Fibroblast of pulmonary artery (primary cell): ENCODE results near the gene OGDH.
A peak's percentile ranks its signal among the peaks of the same experiment; 100 is the strongest.
"Not testable (repeated sequence)": the region's sequence is repeated elsewhere in the genome, so short reads cannot be mapped to it uniquely, and the experiment has no call there.

ENCODE experiments used
- DNase-seq: peaks from one replicate; pipeline ENCODE4 v3.0.0-alpha.2; 2010; ENCODE audit warnings: low read depth
- H3K4me3 ChIP-seq: replicated peaks from 2 replicates; pipeline ENCODE4 v1.5.1; 2011; ENCODE audit warnings: low read depth, mild to moderate bottlenecking, control low read depth, low read length, moderate library complexity
- TF ChIP-seq, protein P1 (sequence below): IDR thresholded peaks from 2 replicates; pipeline ENCODE4 v1.5.1; 2011; ENCODE audit warnings: mild to moderate bottlenecking, control low read depth, low read length, inconsistent platforms; ENCODE audit errors: missing control alignments

Gene OGDH

DNA sequence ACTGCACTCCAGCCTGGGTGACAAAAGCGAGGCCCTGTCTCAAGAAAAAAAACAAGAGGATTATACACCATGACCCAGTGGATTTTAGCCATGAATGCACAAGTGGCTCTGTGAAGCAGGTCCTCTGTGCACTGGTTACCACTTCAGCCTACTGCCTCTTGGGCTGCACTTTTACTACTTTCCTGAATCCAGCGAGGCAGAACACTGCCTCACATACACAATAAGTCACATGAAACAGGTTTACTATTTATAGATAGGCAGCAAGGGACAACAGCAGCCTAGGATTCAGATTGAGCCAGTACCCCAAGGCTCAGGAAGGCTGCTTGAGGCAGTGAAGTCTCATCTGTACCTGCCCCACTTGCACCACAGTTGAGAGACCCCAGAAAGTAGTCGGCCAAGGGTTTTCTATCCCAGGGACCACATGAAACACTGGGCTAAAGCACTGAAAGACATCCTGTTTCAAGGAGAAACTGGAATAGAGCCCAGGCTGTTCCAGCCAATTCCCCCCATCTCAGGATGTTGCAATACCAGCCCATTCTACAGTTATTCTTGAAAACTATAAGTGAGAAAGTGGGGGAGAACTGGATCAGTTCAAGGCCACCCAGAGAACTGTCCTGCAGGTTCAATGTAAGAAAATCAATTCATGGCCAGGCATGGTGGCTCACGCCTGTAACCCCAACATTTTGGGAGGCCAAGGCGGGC is 10.3 kb upstream of the OGDH start:
- DNase-seq, result peak; percentile 74
- H3K4me3 ChIP-seq, result no peak overlapping the region
- TF ChIP-seq, protein P1, sequence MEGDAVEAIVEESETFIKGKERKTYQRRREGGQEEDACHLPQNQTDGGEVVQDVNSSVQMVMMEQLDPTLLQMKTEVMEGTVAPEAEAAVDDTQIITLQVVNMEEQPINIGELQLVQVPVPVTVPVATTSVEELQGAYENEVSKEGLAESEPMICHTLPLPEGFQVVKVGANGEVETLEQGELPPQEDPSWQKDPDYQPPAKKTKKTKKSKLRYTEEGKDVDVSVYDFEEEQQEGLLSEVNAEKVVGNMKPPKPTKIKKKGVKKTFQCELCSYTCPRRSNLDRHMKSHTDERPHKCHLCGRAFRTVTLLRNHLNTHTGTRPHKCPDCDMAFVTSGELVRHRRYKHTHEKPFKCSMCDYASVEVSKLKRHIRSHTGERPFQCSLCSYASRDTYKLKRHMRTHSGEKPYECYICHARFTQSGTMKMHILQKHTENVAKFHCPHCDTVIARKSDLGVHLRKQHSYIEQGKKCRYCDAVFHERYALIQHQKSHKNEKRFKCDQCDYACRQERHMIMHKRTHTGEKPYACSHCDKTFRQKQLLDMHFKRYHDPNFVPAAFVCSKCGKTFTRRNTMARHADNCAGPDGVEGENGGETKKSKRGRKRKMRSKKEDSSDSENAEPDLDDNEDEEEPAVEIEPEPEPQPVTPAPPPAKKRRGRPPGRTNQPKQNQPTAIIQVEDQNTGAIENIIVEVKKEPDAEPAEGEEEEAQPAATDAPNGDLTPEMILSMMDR, result peak; percentile 8

DNA sequence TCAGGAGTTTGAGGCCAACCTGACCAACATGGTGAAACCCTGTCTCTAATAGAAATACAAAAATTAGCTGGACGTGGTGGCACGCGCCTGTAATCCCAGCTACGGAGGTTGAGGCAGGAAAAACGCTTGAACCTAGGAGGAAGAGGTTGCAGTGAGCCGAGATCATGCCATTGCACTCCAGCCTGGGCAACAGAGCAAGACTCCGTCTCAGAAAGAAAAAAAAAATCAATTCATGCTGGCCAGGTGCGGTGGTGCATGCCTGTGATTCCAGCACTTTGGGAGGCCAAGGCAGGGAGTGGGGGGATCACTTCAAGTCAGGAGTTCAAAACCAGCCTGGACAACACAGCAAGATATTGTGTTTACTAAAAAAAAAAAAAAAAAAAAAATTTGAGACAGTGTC is 9.2 kb upstream of the OGDH start:
- not testable (repeated sequence) for DNase-seq, H3K4me3 ChIP-seq

DNA sequence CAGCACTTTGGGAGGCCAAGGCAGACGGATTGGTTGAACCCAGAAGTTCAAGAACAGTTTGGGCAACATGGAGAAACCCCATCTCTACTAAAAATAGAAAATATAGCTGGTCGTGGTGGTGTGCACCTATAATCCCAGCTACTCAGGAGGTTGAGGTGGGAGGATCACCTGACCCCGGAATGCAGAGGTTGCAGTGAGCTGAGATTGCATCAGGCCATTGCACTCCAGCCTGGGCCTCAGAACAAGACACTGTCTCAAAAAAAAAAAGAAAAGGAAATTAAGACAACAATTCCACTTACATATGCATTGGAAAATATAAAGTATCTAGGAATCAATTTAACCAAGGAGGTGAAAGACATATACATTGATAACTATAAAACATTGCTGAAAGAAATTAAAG is 7.2 kb upstream of the OGDH start:
- no peak for DNase-seq
- TF ChIP-seq, protein P1, result no peak
- no peak overlapping the region for H3K4me3 ChIP-seq

DNA sequence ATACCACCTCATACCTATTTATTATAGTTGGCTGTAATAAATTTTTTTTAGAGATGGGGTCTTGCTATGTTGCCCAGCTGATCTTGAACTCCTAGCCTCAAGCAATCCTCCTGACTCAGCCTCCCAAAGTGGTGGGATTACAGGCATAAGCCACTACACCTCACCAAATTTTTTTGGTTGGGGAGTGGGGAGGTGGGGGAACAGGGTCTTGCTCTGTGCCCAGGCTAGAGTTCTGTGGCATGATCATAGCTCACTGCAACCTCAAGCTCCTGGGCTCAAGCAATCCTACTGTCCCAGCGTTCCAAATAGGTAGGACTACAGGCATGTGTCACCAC is 3.9 kb upstream of the OGDH start:
- no peak for DNase-seq
- TF ChIP-seq, protein P1, result no peak
- no peak overlapping the region for H3K4me3 ChIP-seq

DNA sequence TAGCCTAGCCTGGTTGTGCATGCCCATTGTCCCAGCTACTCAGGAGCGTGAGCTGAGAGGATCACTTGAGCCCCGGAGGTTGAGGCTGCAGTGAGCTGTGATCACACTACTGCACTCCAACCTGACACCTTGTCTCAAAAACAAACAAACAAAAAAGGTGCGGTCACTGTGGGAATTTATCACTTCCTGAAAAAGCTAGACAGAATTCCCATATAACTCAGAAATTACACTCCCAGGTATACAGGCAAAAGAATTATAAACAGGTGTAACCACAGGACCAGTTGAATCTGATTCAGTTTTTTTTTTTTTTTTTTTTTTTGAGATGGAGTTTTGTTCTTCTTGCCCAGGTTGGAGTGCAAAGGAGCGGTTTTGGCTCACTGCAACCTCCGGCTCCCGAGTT is 3.2 kb upstream of the OGDH start:
- DNase-seq, result no peak
- TF ChIP-seq, protein P1, result no peak
- H3K4me3 ChIP-seq, result no peak overlapping the region

DNA sequence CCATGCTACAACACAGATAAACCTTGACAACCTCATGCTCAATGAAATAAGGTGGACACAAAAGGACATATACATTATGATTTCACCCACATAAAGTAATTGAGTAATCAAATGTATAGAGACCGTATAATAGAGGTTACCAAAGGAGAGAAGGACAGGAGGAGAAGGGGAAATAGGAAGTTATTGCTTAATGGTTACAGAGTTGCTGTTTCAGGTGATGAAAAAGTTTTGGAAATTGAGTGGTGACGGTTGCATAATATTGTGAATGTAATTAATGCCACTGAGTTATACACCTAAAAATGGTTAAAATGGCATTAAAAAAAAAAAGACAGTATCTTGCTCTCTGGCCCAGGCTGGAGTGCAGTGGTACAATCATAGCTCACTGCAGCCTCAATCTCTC is 1.5 kb upstream of the OGDH start:
- TF ChIP-seq, protein P1, result no peak
- no peak for DNase-seq
- H3K4me3 ChIP-seq, result no peak overlapping the region

DNA sequence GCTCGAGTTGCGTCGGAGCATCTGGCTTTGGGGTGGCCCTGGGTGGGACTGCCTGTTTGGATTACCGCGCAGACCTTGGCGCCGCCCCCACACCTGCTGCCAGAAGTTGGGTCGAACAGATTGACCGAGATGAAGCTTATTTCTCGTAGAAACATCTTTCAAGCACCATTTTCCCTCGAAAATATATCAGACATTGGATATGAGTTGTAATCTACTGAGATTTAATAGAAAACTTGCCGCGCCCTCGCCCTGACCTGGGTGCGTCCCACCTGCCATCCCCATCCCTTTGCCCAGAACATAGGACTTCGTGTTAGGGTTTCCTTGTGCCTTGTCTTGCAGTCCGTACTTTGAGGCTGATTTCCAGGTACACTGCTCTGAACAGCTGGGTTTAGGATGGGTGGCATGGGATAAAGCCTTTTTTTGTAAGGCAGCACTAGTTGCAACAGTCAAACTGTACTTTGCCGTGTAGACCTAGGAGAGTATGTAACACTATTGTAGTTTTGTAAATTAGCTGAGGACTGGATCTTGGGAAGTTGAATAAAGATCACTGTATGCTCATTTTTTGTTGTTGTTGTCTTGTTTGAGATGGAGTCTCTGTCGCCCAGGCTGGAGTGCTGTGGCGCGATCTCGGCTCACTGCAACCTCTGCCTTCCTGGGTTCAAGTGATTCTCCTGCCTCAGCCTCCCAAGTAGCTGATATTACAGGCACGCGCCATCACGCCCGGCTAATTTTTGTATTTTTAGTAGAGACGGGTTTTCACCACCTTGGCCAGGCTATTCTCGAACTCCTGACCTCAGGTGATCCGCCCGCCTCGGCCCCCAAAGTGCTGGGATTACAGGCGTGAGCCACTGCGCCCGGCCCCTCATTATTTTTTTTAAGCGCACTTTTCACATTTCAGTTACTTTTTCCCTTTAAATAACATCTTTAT is 978 bp downstream of the OGDH start:
- TF ChIP-seq, protein P1, result no peak
- DNase-seq, result no peak
- H3K4me3 ChIP-seq, result peak overlapping the region; percentile 95
